Transverse colon (tissue), 3 donors: ENCODE measurements around the gene RPAP3.

Experiments
- CTCF ChIP-seq, 5 experiments: fragments of 200-600 bp in 3 of 5; fragments of 450-650 bp in 2 of 5; sonication (generic) in 3 of 5; IDR thresholded peaks; 1 replicate in 2 of 5; 2 replicates in 3 of 5; pipeline ENCODE4 v1.5.1; 2016 to 2017; ENCODE audit warnings: antibody characterized with exemption in 5 of 5, inconsistent platforms in 3 of 5, mild to moderate bottlenecking in 2 of 5, moderate library complexity in 1 of 5
- POLR2A ChIP-seq: fragments of 450-650 bp; IDR thresholded peaks from one replicate; pipeline ENCODE4 v1.6.1; 2016; ENCODE audit warnings: antibody characterized with exemption, mild to moderate bottlenecking, moderate library complexity

- TF ChIP-seq CTCF (IDR thresholded peaks at IDR 0.05): no peak
- TF ChIP-seq POLR2A: no peak
Measured at GRCh38 chr12:47615711-47616110, 90.1 kb downstream of the RPAP3 start.
